GM23338 (cell line): ENCODE measurements around the gene RPAP2. TPM values are rescaled to one million over a fixed set of nuclear protein-coding genes. Genes with fewer than 3 reads are reported as not detected.

ENCODE experiments used
- ATAC-seq: fragments of 200-7000 bp; cut with Tn5 transposase; 3 replicates; pipeline ENCODE4 v1.9.1; 2020
- DNase-seq: peaks from one replicate; pipeline ENCODE4 v3.0.0-alpha.2; 2015; ENCODE audit warnings: low spot score
- H2AFZ ChIP-seq: fragments of 200-600 bp; sonication (generic); 2 replicates; pipeline ENCODE4 v1.8.0; 2016; ENCODE audit warnings: antibody characterized with exemption, mild to moderate bottlenecking, moderate library complexity
- H3F3A ChIP-seq: fragments of 200-600 bp; sonication (generic); replicated peaks from 2 replicates; pipeline ENCODE4 v1.8.0; 2017; ENCODE audit warnings: antibody characterized with exemption, mixed run types, low read depth
- H3K27ac ChIP-seq: fragments of 200-600 bp; sonication (generic); 2 replicates; pipeline ENCODE4 v1.6.1; 2016; ENCODE audit warnings: low read depth
- H3K27me3 ChIP-seq: fragments of 200-600 bp; sonication (generic); 2 replicates; pipeline ENCODE4 v1.8.0; 2016; ENCODE audit warnings: mild to moderate bottlenecking, mixed run types, moderate library complexity; ENCODE audit not compliant: insufficient read depth
- H3K36me3 ChIP-seq: fragments of 200-600 bp; sonication (generic); 2 replicates; pipeline ENCODE4 v1.8.0; 2016; ENCODE audit warnings: mild to moderate bottlenecking; ENCODE audit not compliant: insufficient read depth
- H3K4me1 ChIP-seq: fragments of 200-600 bp; sonication (generic); 2 replicates; pipeline ENCODE4 v1.8.0; 2016; ENCODE audit warnings: mild to moderate bottlenecking, moderate library complexity; ENCODE audit not compliant: insufficient read depth
- H3K4me2 ChIP-seq: fragments of 200-600 bp; sonication (generic); 2 replicates; pipeline ENCODE4 v1.7.1; 2017; ENCODE audit warnings: mixed run types
- H3K4me3 ChIP-seq: fragments of 200-600 bp; sonication (generic); 2 replicates; pipeline ENCODE4 v1.6.1; 2016; ENCODE audit warnings: mixed run types
- H3K79me2 ChIP-seq: fragments of 200-600 bp; sonication (generic); replicated peaks from 2 replicates; pipeline ENCODE4 v1.8.0; 2017; ENCODE audit warnings: mild to moderate bottlenecking; ENCODE audit not compliant: insufficient read depth
- H3K9me2 ChIP-seq: fragments of 200-600 bp; sonication (generic); 2 replicates; pipeline ENCODE4 v1.8.0; 2017; ENCODE audit not compliant: insufficient read depth
- H4K20me1 ChIP-seq: fragments of 200-600 bp; sonication (generic); replicated peaks from 2 replicates; pipeline ENCODE4 v1.8.0; 2017; ENCODE audit warnings: mild to moderate bottlenecking; ENCODE audit not compliant: insufficient read depth
- H3K27ac Mint-ChIP-seq: 2 replicates; pipeline ENCODE4 v1.8.0; 2020; ENCODE audit warnings: inconsistent platforms, mild to moderate bottlenecking, moderate library complexity, mixed read lengths
- H3K27me3 Mint-ChIP-seq: 3 replicates; pipeline ENCODE4 v1.8.0; 2022; ENCODE audit warnings: low read depth, mild to moderate bottlenecking, moderate library complexity, mixed read lengths, inconsistent platforms; ENCODE audit not compliant: insufficient read depth, poor library complexity
- H3K36me3 Mint-ChIP-seq: 3 replicates; pipeline ENCODE4 v1.8.0; 2021; ENCODE audit warnings: low read depth, mild to moderate bottlenecking, inconsistent platforms, moderate library complexity, mixed read lengths
- H3K4me1 Mint-ChIP-seq: 3 replicates; pipeline ENCODE4 v1.8.0; 2020; ENCODE audit warnings: mild to moderate bottlenecking, inconsistent platforms, mixed read lengths
- H3K4me3 Mint-ChIP-seq: 3 replicates; pipeline ENCODE4 v1.8.0; 2021; ENCODE audit warnings: moderate library complexity, mild to moderate bottlenecking, inconsistent platforms, mixed read lengths
- H3K9me3 Mint-ChIP-seq: 3 replicates; pipeline ENCODE4 v1.8.0; 2020; ENCODE audit warnings: moderate library complexity, mild to moderate bottlenecking, inconsistent platforms, mixed read lengths
- CREB1 ChIP-seq: fragments of 250-450 bp; sonication (Bioruptor Pico); IDR thresholded peaks from 2 replicates; pipeline ENCODE4 v1.5.0; 2020; ENCODE audit warnings: low read depth, mild to moderate bottlenecking, moderate library complexity
- CTCF ChIP-seq, 2 experiments: fragments of 200-600 bp in 1 of 2; sonication (generic) in 1 of 2; conservative IDR thresholded peaks; 2 replicates each; pipeline versions ENCODE4 v1.5.1 to v1.6.1; 2016 to 2017; ENCODE audit warnings: antibody characterized with exemption in 2 of 2, low read depth in 2 of 2, mild to moderate bottlenecking in 2 of 2, moderate library complexity in 1 of 2
- EZH2 ChIP-seq: fragments of 200-600 bp; sonication (generic); IDR thresholded peaks from one replicate; pipeline ENCODE4 v1.8.0; 2017; ENCODE audit warnings: antibody characterized with exemption, mild to moderate bottlenecking, low read depth; ENCODE audit not compliant: unreplicated experiment
- EZH2phosphoT487 ChIP-seq: fragments of 200-600 bp; sonication (generic); IDR thresholded peaks from one replicate; pipeline ENCODE4 v1.8.1; 2018; ENCODE audit warnings: antibody characterized with exemption; ENCODE audit not compliant: unreplicated experiment
- JUNB ChIP-seq: IDR thresholded peaks from one replicate; pipeline ENCODE4 v1.6.1; 2016; ENCODE audit warnings: antibody characterized with exemption; ENCODE audit not compliant: unreplicated experiment
- NANOG ChIP-seq: IDR thresholded peaks from 2 replicates; pipeline ENCODE4 v1.6.1; 2016; ENCODE audit warnings: antibody characterized with exemption, borderline replicate concordance
- POLR2AphosphoS5 ChIP-seq: IDR thresholded peaks from 2 replicates; pipeline ENCODE4 v1.6.1; 2016; ENCODE audit warnings: antibody characterized with exemption, low read depth
- STAT1 ChIP-seq: IDR thresholded peaks from one replicate; pipeline ENCODE4 v1.6.1; 2016; ENCODE audit warnings: antibody characterized with exemption; ENCODE audit not compliant: unreplicated experiment
- ZNF114 ChIP-seq: fragments of 250-450 bp; sonication (Bioruptor Pico); IDR thresholded peaks from 2 replicates; pipeline ENCODE4 v1.5.0; 2020; ENCODE audit warnings: mild to moderate bottlenecking, moderate library complexity
- ZNF331 ChIP-seq: fragments of 250-450 bp; sonication (Bioruptor Pico); IDR thresholded peaks from 2 replicates; pipeline ENCODE4 v1.5.0; 2020; ENCODE audit warnings: low read depth, mild to moderate bottlenecking, moderate library complexity
- ZNF462 ChIP-seq: fragments of 250-450 bp; sonication (Bioruptor Pico); IDR thresholded peaks from 2 replicates; pipeline ENCODE4 v1.5.0; 2020; ENCODE audit warnings: mild to moderate bottlenecking, moderate library complexity
- polyA plus RNA-seq: library from polyadenylated mRNA; unstranded; fragments of >200 nt; fragmentation: Nextera tagmentation; extraction: Ambion mirVana; gene quantifications from 2 replicates; pipeline ENCODE4 v1.2.1, GENCODE V29; 2016
- total RNA-seq: library from RNA; depleted of rRNA; stranded (reverse); fragments of >200 nt; shearing (Covaris generic); gene quantifications from 2 replicates; pipeline ENCODE4 v1.2.3, GENCODE V29; 2014
- TF ChIP-seq, protein P1 (sequence below): IDR thresholded peaks from one replicate; pipeline ENCODE4 v1.6.1; 2018; ENCODE audit warnings: antibody characterized with exemption; ENCODE audit not compliant: unreplicated experiment
- TF ChIP-seq, protein P2 (sequence below): IDR thresholded peaks from 2 replicates; pipeline ENCODE4 v1.6.1; 2016; ENCODE audit warnings: antibody characterized with exemption

Gene RPAP2
- total and polyA plus RNA-seq, 2 experiments from 2014 or later: 26.6 to 30.4 TPM

GRCh38 chr1:92356956-92357355 lies 58.1 kb downstream of the RPAP2 start:
- H2AFZ ChIP-seq: no peak overlapping the region
- H3K4me3 ChIP-seq: no peak overlapping the region
- H3K4me1 ChIP-seq: no peaks in the 10 kb centered on the region
- no peaks in the 10 kb centered on the region for H3K4me1 Mint-ChIP-seq
- H3K79me2 ChIP-seq: no peaks in the 10 kb centered on the region
- H3K27me3 Mint-ChIP-seq: no peaks in the 10 kb centered on the region
- H3K27ac Mint-ChIP-seq: no peak overlapping the region
- DNase-seq (no peak), ATAC-seq (no peak)
- no peak overlapping the region for H3K4me2 ChIP-seq
- H3K36me3 Mint-ChIP-seq: peaks cover 30% of the 10 kb centered on the region
- peaks cover 12% of the 10 kb centered on the region; the same call in 1 of the 2 replicates for H3K36me3 ChIP-seq
- no peak overlapping the region for H3K4me3 Mint-ChIP-seq
- H3K27ac ChIP-seq: no peak overlapping the region
- peaks cover 4% of the 10 kb centered on the region; the same call in 2 of the 3 replicates for H3K9me3 Mint-ChIP-seq
- H3K9me2 ChIP-seq: no peaks in the 10 kb centered on the region
- no peaks in the 10 kb centered on the region for H3K27me3 ChIP-seq
- TF ChIP-seq ZNF114 (CRISPR knock-in tag) (no peak), JUNB (no peak), EZH2 (no peak), STAT1 (no peak), CTCF (conservative IDR thresholded peaks at IDR 0.05; ENCODE audit: low read depth in 2 of 2) (no peak), ZNF462 (CRISPR knock-in tag) (no peak), CREB1 (CRISPR knock-in tag) (no peak), EZH2phosphoT487 (no peak), ZNF331 (CRISPR knock-in tag) (no peak), POLR2AphosphoS5 (no peak), NANOG (no peak)
- TF ChIP-seq, protein P1, sequence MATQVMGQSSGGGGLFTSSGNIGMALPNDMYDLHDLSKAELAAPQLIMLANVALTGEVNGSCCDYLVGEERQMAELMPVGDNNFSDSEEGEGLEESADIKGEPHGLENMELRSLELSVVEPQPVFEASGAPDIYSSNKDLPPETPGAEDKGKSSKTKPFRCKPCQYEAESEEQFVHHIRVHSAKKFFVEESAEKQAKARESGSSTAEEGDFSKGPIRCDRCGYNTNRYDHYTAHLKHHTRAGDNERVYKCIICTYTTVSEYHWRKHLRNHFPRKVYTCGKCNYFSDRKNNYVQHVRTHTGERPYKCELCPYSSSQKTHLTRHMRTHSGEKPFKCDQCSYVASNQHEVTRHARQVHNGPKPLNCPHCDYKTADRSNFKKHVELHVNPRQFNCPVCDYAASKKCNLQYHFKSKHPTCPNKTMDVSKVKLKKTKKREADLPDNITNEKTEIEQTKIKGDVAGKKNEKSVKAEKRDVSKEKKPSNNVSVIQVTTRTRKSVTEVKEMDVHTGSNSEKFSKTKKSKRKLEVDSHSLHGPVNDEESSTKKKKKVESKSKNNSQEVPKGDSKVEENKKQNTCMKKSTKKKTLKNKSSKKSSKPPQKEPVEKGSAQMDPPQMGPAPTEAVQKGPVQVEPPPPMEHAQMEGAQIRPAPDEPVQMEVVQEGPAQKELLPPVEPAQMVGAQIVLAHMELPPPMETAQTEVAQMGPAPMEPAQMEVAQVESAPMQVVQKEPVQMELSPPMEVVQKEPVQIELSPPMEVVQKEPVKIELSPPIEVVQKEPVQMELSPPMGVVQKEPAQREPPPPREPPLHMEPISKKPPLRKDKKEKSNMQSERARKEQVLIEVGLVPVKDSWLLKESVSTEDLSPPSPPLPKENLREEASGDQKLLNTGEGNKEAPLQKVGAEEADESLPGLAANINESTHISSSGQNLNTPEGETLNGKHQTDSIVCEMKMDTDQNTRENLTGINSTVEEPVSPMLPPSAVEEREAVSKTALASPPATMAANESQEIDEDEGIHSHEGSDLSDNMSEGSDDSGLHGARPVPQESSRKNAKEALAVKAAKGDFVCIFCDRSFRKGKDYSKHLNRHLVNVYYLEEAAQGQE: no peak
- TF ChIP-seq, protein P2, sequence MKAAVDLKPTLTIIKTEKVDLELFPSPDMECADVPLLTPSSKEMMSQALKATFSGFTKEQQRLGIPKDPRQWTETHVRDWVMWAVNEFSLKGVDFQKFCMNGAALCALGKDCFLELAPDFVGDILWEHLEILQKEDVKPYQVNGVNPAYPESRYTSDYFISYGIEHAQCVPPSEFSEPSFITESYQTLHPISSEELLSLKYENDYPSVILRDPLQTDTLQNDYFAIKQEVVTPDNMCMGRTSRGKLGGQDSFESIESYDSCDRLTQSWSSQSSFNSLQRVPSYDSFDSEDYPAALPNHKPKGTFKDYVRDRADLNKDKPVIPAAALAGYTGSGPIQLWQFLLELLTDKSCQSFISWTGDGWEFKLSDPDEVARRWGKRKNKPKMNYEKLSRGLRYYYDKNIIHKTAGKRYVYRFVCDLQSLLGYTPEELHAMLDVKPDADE: no peak
- H3F3A ChIP-seq: no peaks in the 10 kb centered on the region
- H4K20me1 ChIP-seq: no peaks in the 10 kb centered on the region
